Neural progenitor cell (in vitro differentiated cells): ENCODE results near the gene TSPAN10. TPM values are rescaled to one million over a fixed set of nuclear protein-coding genes. Genes with fewer than 3 reads are reported as not detected.

Experiments
- DNase-seq: peaks from one replicate; pipeline ENCODE4 v3.0.0-alpha.2; 2016; ENCODE audit warnings: low spot score
- H2AFZ ChIP-seq: fragments of 200-600 bp; sonication (generic); replicated peaks from 2 replicates; pipeline ENCODE4 v1.6.1; 2016; ENCODE audit warnings: antibody characterized with exemption
- H3F3A ChIP-seq: fragments of 200-600 bp; sonication (generic); 2 replicates; pipeline ENCODE4 v1.6.1; 2016; ENCODE audit warnings: antibody characterized with exemption, low read depth
- H3K27ac ChIP-seq: fragments of 200-600 bp; sonication (generic); 2 replicates; pipeline ENCODE4 v1.5.1; 2016; ENCODE audit warnings: mild to moderate bottlenecking
- H3K27me3 ChIP-seq: fragments of 200-600 bp; sonication (generic); 2 replicates; pipeline ENCODE4 v1.6.1; 2016; ENCODE audit warnings: mild to moderate bottlenecking, moderate library complexity
- H3K36me3 ChIP-seq: fragments of 200-600 bp; sonication (generic); 2 replicates; pipeline ENCODE4 v1.5.1; 2016
- H3K4me1 ChIP-seq: fragments of 200-600 bp; sonication (generic); 2 replicates; pipeline ENCODE4 v1.6.1; 2016; ENCODE audit warnings: mixed run types
- H3K4me2 ChIP-seq: fragments of 200-600 bp; sonication (generic); 2 replicates; pipeline ENCODE4 v1.6.1; 2016
- H3K4me3 ChIP-seq: fragments of 200-600 bp; sonication (generic); 2 replicates; pipeline ENCODE4 v1.5.1; 2016
- H3K79me2 ChIP-seq: fragments of 200-600 bp; sonication (generic); 2 replicates; pipeline ENCODE4 v1.6.1; 2016; ENCODE audit warnings: low read depth
- H3K9ac ChIP-seq: fragments of 200-600 bp; sonication (generic); 2 replicates; pipeline ENCODE4 v1.6.1; 2016
- H3K9me3 ChIP-seq: fragments of 200-600 bp; sonication (generic); 2 replicates; pipeline ENCODE4 v1.5.1; 2016; ENCODE audit warnings: low read depth
- H4K20me1 ChIP-seq: fragments of 200-600 bp; sonication (generic); 2 replicates; pipeline ENCODE4 v1.6.1; 2016; ENCODE audit warnings: low read depth
- H3K27ac Mint-ChIP-seq: 3 replicates; pipeline ENCODE4 v1.8.0; 2021; ENCODE audit warnings: mixed read lengths
- H3K27me3 Mint-ChIP-seq: 2 replicates; pipeline ENCODE4 v1.8.0; 2022; ENCODE audit warnings: low read depth, mild to moderate bottlenecking, inconsistent platforms, moderate library complexity, mixed read lengths; ENCODE audit not compliant: insufficient read depth
- H3K36me3 Mint-ChIP-seq: 3 replicates; pipeline ENCODE4 v1.8.0; 2021; ENCODE audit warnings: mixed read lengths
- H3K4me1 Mint-ChIP-seq: 3 replicates; pipeline ENCODE4 v1.8.0; 2021; ENCODE audit warnings: mixed read lengths
- H3K4me3 Mint-ChIP-seq: 3 replicates; pipeline ENCODE4 v1.8.0; 2021; ENCODE audit warnings: mild to moderate bottlenecking, moderate library complexity, mixed read lengths
- H3K9me3 Mint-ChIP-seq: 3 replicates; pipeline ENCODE4 v1.8.0; 2020; ENCODE audit warnings: mixed read lengths
- CTCF ChIP-seq: fragments of 200-600 bp; sonication (generic); IDR thresholded peaks from 2 replicates; pipeline ENCODE4 v1.5.1; 2017; ENCODE audit warnings: antibody characterized with exemption, mild to moderate bottlenecking
- EZH2 ChIP-seq: fragments of 200-600 bp; sonication (generic); IDR thresholded peaks from 2 replicates; pipeline ENCODE4 v1.6.1; 2017; ENCODE audit warnings: antibody characterized with exemption, mild to moderate bottlenecking, moderate library complexity
- EZH2phosphoT487 ChIP-seq: fragments of 200-600 bp; sonication (generic); IDR thresholded peaks from 2 replicates; pipeline ENCODE4 v1.6.1; 2017; ENCODE audit warnings: antibody characterized with exemption
- total RNA-seq: library from RNA; depleted of rRNA; stranded (reverse); fragments of >200 nt; gene quantifications from 2 replicates; pipeline ENCODE4 v1.2.3, GENCODE V29; 2015; ENCODE audit warnings: low replicate concordance

Gene TSPAN10
- total RNA-seq, 1 donor from 2014 or later = 2.2 TPM

- Mint-ChIP-seq H3K4me3 (no peak overlapping the region), H3K36me3 (no peaks in the 10 kb centered on the region), H3K4me1 (peaks cover 4% of the 10 kb centered on the region), H3K27me3 (no peaks in the 10 kb centered on the region), H3K9me3 (no peaks in the 10 kb centered on the region), H3K27ac (no peak overlapping the region)
- no peak overlapping the region for H3K4me3 ChIP-seq
- no peak overlapping the region for H3K27ac ChIP-seq
- H4K20me1 ChIP-seq = no peaks in the 10 kb centered on the region
- H3K9me3 ChIP-seq = no peaks in the 10 kb centered on the region
- peaks cover under 1% of the 10 kb centered on the region for H3K4me1 ChIP-seq
- peaks cover 7% of the 10 kb centered on the region for H3K79me2 ChIP-seq
- H3K9ac ChIP-seq = no peak overlapping the region
- no peaks in the 10 kb centered on the region for H3K27me3 ChIP-seq
- H2AFZ ChIP-seq = no peak overlapping the region
- no peak overlapping the region for H3K4me2 ChIP-seq
- TF ChIP-seq EZH2phosphoT487 (no peak), CTCF (no peak), EZH2 (no peak)
- DNase-seq = no peak
- H3F3A ChIP-seq = peaks cover under 1% of the 10 kb centered on the region
- no peaks in the 10 kb centered on the region for H3K36me3 ChIP-seq
Observed at GRCh38 chr17:81660441-81660840, 23.4 kb downstream of the TSPAN10 start.

GRCh38 chr17:81662002-81662401 lies 25.0 kb downstream of the TSPAN10 start:
- DNase-seq = no peak
- H3K4me3 ChIP-seq = no peak overlapping the region
- no peak overlapping the region for H3K4me2 ChIP-seq
- peaks cover 9% of the 10 kb centered on the region for H3K4me1 Mint-ChIP-seq
- no peak for TF ChIP-seq EZH2
- no peak for TF ChIP-seq EZH2phosphoT487
- TF ChIP-seq CTCF = no peak
- H3K27me3 Mint-ChIP-seq = no peaks in the 10 kb centered on the region
- H3F3A ChIP-seq = peaks cover 9% of the 10 kb centered on the region
- peaks cover 17% of the 10 kb centered on the region for H3K79me2 ChIP-seq
- no peak overlapping the region for H3K4me3 Mint-ChIP-seq
- peaks cover 3% of the 10 kb centered on the region for H3K4me1 ChIP-seq
- H3K9me3 Mint-ChIP-seq = no peaks in the 10 kb centered on the region
- no peak overlapping the region for H3K27ac ChIP-seq
- H3K9me3 ChIP-seq = no peaks in the 10 kb centered on the region
- H3K36me3 ChIP-seq = no peaks in the 10 kb centered on the region
- no peak overlapping the region for H3K27ac Mint-ChIP-seq
- no peaks in the 10 kb centered on the region for H3K36me3 Mint-ChIP-seq
- no peak overlapping the region for H2AFZ ChIP-seq
- no peaks in the 10 kb centered on the region for H4K20me1 ChIP-seq
- H3K27me3 ChIP-seq = no peaks in the 10 kb centered on the region
- H3K9ac ChIP-seq = no peak overlapping the region

DNA sequence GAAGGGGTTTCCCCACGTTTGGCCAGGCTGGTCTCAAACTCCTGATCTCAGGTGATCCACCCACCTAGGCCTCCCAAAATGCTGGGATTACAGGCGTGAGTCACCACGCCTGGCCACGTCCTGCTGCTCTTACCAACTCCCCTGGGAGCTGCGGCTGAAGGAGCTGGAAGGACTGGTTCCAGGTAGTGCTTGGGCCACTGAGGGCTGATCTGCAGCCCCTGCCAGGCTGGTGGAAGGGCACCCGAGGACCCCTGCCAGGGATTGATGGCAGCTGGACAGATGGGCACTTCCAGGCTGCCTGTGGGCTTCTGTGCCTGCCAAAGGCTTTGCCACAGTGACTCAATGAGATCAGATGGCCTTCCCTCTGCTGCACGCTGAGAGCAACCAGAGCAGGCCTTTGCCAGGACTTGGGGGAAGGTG lies 27.1 kb downstream of the TSPAN10 start:
- H3K4me1 Mint-ChIP-seq = peaks cover 21% of the 10 kb centered on the region
- TF ChIP-seq EZH2 = no peak
- TF ChIP-seq EZH2phosphoT487 = no peak
- no peak for TF ChIP-seq CTCF
- H3K9me3 Mint-ChIP-seq = no peaks in the 10 kb centered on the region
- peaks cover 3% of the 10 kb centered on the region for H3K27me3 Mint-ChIP-seq
- Histone ChIP-seq H3K4me2 (no peak overlapping the region), H3K36me3 (peaks cover 6% of the 10 kb centered on the region), H3K9me3 (no peaks in the 10 kb centered on the region), H3K4me3 (no peak overlapping the region), H3K79me2 (peaks cover 37% of the 10 kb centered on the region), H3K27ac (no peak overlapping the region), H4K20me1 (peaks cover 3% of the 10 kb centered on the region), H3F3A (peaks cover 17% of the 10 kb centered on the region), H3K4me1 (peaks cover 13% of the 10 kb centered on the region), H2AFZ (no peak overlapping the region), H3K9ac (no peak overlapping the region), H3K27me3 (no peaks in the 10 kb centered on the region)
- no peak overlapping the region for H3K27ac Mint-ChIP-seq
- peaks cover 6% of the 10 kb centered on the region for H3K36me3 Mint-ChIP-seq
- H3K4me3 Mint-ChIP-seq = peak overlapping the region; percentile 60
- DNase-seq = no peak
